ENCODE results near the gene TYROBP.

Gene TYROBP

GRCh38 chr19:35939307-35940077 is 31.4 kb upstream of the TYROBP start:
- H3K4me3 ChIP-seq (ENCODE audit: low read depth, low read length): no peak overlapping the region
- TF ChIP-seq POLR2A (IDR thresholded peaks at IDR 0.05; ENCODE audit: extremely low read depth, insufficient read length) (no peak), MYC (IDR thresholded peaks at IDR 0.05; ENCODE audit: low read depth, low read length) (no peak), MAX (IDR thresholded peaks at IDR 0.05; ENCODE audit: low read depth, low read length) (no peak)
- TF ChIP-seq, protein P1, sequence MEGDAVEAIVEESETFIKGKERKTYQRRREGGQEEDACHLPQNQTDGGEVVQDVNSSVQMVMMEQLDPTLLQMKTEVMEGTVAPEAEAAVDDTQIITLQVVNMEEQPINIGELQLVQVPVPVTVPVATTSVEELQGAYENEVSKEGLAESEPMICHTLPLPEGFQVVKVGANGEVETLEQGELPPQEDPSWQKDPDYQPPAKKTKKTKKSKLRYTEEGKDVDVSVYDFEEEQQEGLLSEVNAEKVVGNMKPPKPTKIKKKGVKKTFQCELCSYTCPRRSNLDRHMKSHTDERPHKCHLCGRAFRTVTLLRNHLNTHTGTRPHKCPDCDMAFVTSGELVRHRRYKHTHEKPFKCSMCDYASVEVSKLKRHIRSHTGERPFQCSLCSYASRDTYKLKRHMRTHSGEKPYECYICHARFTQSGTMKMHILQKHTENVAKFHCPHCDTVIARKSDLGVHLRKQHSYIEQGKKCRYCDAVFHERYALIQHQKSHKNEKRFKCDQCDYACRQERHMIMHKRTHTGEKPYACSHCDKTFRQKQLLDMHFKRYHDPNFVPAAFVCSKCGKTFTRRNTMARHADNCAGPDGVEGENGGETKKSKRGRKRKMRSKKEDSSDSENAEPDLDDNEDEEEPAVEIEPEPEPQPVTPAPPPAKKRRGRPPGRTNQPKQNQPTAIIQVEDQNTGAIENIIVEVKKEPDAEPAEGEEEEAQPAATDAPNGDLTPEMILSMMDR (IDR thresholded peaks at IDR 0.05; ENCODE audit: low read depth, low read length): no peak
- no peak for DNase-seq (ENCODE audit: low read depth)

GRCh38 chr19:35938282-35939224 is 30.5 kb upstream of the TYROBP start:
- DNase-seq (ENCODE audit: low read depth): no peak
- no peak for TF ChIP-seq MAX (IDR thresholded peaks at IDR 0.05; ENCODE audit: low read depth, low read length)
- no peak for TF ChIP-seq MYC (IDR thresholded peaks at IDR 0.05; ENCODE audit: low read depth, low read length)
- TF ChIP-seq, protein P1 (IDR thresholded peaks at IDR 0.05; ENCODE audit: low read depth, low read length): no peak
- no peak for TF ChIP-seq POLR2A (IDR thresholded peaks at IDR 0.05; ENCODE audit: extremely low read depth, insufficient read length)
- no peak overlapping the region for H3K4me3 ChIP-seq (ENCODE audit: low read depth, low read length)

DNA sequence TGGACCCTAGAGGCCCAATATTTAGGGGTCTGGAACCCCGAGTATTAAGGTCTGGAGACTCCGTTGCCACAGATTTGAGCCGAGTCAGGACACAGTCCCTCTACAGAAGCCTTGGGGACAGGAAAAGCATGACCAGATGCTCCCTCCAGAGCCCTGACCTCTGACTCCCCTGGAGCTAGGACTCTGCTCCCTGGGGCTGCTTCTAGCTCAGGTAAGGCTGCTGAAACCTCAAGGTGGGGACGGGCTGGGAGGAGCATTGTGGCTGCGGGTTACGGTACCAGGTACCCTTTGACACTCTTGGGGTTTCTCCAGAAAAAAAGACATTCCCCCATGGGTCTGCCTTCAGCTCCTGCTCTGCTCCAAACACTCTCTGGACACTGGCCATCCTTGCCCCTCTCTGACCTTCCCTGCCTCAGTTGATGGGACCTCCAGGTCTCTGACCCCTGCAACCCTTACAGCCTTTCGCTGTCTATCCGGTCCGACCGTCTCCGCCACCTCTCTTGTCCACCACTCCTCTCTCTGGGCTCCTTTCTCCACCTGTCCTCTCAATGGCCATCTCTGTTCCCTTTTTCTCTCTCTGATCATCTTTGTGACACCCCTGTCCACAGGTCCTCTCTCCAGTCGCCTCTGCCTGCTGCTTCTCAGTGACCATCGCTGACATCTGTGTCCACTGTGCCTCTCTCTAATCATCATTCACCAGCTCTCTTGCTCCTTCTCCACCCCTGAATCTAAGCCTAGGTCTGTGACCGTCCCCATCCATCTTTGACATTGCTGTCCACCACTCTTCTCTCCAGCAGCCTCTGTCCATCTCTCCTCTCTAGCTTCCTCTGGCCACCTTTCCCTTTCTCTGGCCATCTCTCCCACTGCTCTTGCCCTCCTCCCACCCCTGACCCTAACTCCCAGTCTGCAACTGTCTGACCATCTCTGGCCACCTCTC is 29.5 kb upstream of the TYROBP start:
- TF ChIP-seq, protein P1 (IDR thresholded peaks at IDR 0.05; ENCODE audit: low read depth, low read length): no peak
- TF ChIP-seq MAX (IDR thresholded peaks at IDR 0.05; ENCODE audit: low read depth, low read length): no peak
- TF ChIP-seq POLR2A (IDR thresholded peaks at IDR 0.05; ENCODE audit: extremely low read depth, insufficient read length): no peak
- no peak for TF ChIP-seq MYC (IDR thresholded peaks at IDR 0.05; ENCODE audit: low read depth, low read length)
- no peak for DNase-seq (ENCODE audit: low read depth)
- no peak overlapping the region for H3K4me3 ChIP-seq (ENCODE audit: low read depth, low read length)

- DNase-seq (ENCODE audit: low read depth): no peak
- no peak overlapping the region for H3K4me3 ChIP-seq (ENCODE audit: low read depth, low read length)
- TF ChIP-seq, protein P1 (IDR thresholded peaks at IDR 0.05; ENCODE audit: low read depth, low read length): no peak
- TF ChIP-seq MYC (IDR thresholded peaks at IDR 0.05; ENCODE audit: low read depth, low read length): no peak
- TF ChIP-seq POLR2A (IDR thresholded peaks at IDR 0.05; ENCODE audit: extremely low read depth, insufficient read length): no peak
- no peak for TF ChIP-seq MAX (IDR thresholded peaks at IDR 0.05; ENCODE audit: low read depth, low read length)
Observed at GRCh38 chr19:35936738-35937268, 28.7 kb upstream of the TYROBP start.
